SK-N-MC (cell line): ENCODE data around the gene COG6.

Source experiments
- EZH2 ChIP-seq: fragments of 200-600 bp; sonication (generic); IDR thresholded peaks from one replicate; pipeline ENCODE4 v1.6.1; 2017; ENCODE audit warnings: antibody characterized with exemption
- FOXP2 ChIP-seq: optimal IDR thresholded peaks from 2 replicates; pipeline ENCODE3; 2011; ENCODE audit warnings: mild to moderate bottlenecking, moderate library complexity; ENCODE audit not compliant: insufficient read depth; ENCODE audit errors: extremely low read length, control extremely low read depth
- POLR2AphosphoS5 ChIP-seq: IDR thresholded peaks from 2 replicates; pipeline ENCODE4 v1.6.1; 2012; ENCODE audit warnings: mild to moderate bottlenecking, low read depth, low read length, borderline replicate concordance

DNA sequence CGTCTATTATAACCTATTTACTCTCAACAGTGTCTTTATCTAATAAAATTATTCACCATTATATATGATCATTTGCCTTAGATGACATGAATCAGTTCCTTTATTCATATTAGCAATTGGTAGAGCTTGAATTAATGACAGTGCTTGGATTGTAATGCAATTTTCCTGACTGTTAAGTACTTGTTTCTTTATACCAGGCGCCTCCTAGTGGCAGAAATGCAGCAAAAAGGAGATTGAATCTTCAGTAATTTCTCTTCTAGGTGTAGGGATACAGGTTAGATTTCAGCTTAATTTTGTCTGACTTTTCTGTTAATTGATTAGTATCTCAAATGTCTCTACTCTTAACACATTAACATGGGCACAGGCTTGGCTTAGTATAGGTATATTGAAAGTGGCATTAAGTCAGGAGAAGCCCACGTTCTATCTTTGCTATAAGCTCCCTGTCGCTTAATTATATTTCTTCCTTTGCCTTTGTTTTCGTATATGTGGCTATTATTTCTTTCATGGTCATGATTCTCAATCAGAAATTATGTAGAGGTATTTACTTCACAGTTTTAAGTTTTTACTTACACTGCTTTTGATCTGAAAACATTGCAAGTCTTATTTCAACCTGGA lies 43.3 kb upstream of the COG6 start:
- TF ChIP-seq POLR2AphosphoS5 (no peak), EZH2 (no peak), FOXP2 (no peak)
